ENCODE data around the gene MTCL1.

DNA sequence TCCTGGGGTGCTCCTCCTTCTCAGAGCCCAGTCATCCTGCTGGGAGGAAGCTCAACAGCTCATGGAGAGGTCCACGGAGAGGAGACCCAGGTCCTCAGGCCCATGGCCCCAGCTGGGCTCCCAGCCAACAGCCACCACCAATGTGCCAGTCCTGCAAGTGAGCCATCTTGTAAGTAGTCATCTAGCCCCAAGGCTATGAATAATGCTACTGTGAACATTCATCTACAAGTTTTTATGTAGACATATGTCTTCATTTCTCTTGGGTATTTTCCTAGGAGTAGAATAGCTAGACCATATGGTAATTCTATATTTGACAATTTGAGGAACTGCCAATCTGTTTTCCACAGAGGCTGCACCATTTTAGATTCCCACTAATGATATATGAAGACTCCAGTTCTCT lies 166.1 kb downstream of the MTCL1 start:
- TF ChIP-seq, protein P1, sequence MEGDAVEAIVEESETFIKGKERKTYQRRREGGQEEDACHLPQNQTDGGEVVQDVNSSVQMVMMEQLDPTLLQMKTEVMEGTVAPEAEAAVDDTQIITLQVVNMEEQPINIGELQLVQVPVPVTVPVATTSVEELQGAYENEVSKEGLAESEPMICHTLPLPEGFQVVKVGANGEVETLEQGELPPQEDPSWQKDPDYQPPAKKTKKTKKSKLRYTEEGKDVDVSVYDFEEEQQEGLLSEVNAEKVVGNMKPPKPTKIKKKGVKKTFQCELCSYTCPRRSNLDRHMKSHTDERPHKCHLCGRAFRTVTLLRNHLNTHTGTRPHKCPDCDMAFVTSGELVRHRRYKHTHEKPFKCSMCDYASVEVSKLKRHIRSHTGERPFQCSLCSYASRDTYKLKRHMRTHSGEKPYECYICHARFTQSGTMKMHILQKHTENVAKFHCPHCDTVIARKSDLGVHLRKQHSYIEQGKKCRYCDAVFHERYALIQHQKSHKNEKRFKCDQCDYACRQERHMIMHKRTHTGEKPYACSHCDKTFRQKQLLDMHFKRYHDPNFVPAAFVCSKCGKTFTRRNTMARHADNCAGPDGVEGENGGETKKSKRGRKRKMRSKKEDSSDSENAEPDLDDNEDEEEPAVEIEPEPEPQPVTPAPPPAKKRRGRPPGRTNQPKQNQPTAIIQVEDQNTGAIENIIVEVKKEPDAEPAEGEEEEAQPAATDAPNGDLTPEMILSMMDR (IDR thresholded peaks at IDR 0.05; ENCODE audit: borderline replicate concordance, extremely low read depth, low read length, poor library complexity, severe bottlenecking), result no peak
- no peak for TF ChIP-seq EZH2 (IDR thresholded peaks at IDR 0.05; ENCODE audit: borderline replicate concordance, low read depth, low read length, severe bottlenecking)
